ENCODE measurements around the gene NPW. TPM values are rescaled to one million over a fixed set of nuclear protein-coding genes. Genes with fewer than 3 reads are reported as not detected.

The NPW gene
- total and polyA plus RNA-seq, 9 of the 15 experiments (the other 6 are each of a cell fraction or from before 2014, with no cell fraction given) = 0.14 to 4.0 (median 2.6) TPM; not detected in 4

GRCh38 chr16:2032285-2033056 lies 12.9 kb downstream of the NPW start (continued):
- TF ChIP-seq MAFF (IDR thresholded peaks at IDR 0.05; ENCODE audit: low read length) = no peak
- peak; percentile 82 for TF ChIP-seq ZNF316 (IDR thresholded peaks at IDR 0.05)
- peak; percentile 72 for TF ChIP-seq DACH1 (IDR thresholded peaks at IDR 0.05; ENCODE audit: partially characterized antibody)
- TF ChIP-seq U2AF2 (optimal IDR thresholded peaks at IDR 0.05; ENCODE audit: low read depth, low read length) = no peak
- TF ChIP-seq EGR1 (conservative IDR thresholded peaks at IDR 0.05) = 0 out of 2 replicates have a peak, but pooled peaks have one; percentile 33
- TF ChIP-seq EHMT2 (IDR thresholded peaks at IDR 0.05) = no peak
- 0 out of 2 replicates have a peak, but pooled peaks have one; percentile 16 for TF ChIP-seq CREB1 (IDR thresholded peaks at IDR 0.05)
- TF ChIP-seq CREB1 (CRISPR knock-in tag; IDR thresholded peaks at IDR 0.05) = 0 out of 2 replicates have a peak, but pooled peaks have one; percentile 12
- TF ChIP-seq ARID1B (IDR thresholded peaks at IDR 0.05) = 0 out of 2 replicates have a peak, but pooled peaks have one; percentile 8
- peak; percentile 66; the same call in 1 of the 2 replicates for TF ChIP-seq ZBTB1 (CRISPR knock-in tag; IDR thresholded peaks at IDR 0.05; ENCODE audit: borderline replicate concordance, low read depth)
- 0 out of 2 replicates have a peak, but pooled peaks have one; percentile 24 for TF ChIP-seq CBFA2T2 (conservative IDR thresholded peaks at IDR 0.05)
- TF ChIP-seq CREM (IDR thresholded peaks at IDR 0.05; ENCODE audit: low read depth) = peak; percentile 24; the same call in 1 of the 2 replicates
- no peak for TF ChIP-seq ZEB2 (IDR thresholded peaks at IDR 0.05)
- TF ChIP-seq SMARCB1 (IDR thresholded peaks at IDR 0.05; ENCODE audit: insufficient read length, low read depth) = no peak

All from K562 (cell line).